SIG-M5 treated with dmso at 0.1 percent for 504 hours (cell line): ENCODE measurements around the gene C9orf78.
"Not testable (repeated sequence)": the region's sequence is repeated elsewhere in the genome, so short reads cannot be mapped to it uniquely, and the experiment has no call there.

ENCODE experiments used
- DNase-seq: peaks from one replicate; lab custom pipeline; 2025; ENCODE audit not compliant: unreplicated experiment; lab: John Stamatoyannopoulos, UW

Gene C9orf78

GRCh38 chr9:129813661-129814060, 21.4 kb downstream of the C9orf78 start:
- no peak for DNase-seq

GRCh38 chr9:129812385-129812784, 22.7 kb downstream of the C9orf78 start:
- no peak for DNase-seq

- DNase-seq: no peak
Measured at GRCh38 chr9:129811967-129812363, 23.1 kb downstream of the C9orf78 start.

DNA sequence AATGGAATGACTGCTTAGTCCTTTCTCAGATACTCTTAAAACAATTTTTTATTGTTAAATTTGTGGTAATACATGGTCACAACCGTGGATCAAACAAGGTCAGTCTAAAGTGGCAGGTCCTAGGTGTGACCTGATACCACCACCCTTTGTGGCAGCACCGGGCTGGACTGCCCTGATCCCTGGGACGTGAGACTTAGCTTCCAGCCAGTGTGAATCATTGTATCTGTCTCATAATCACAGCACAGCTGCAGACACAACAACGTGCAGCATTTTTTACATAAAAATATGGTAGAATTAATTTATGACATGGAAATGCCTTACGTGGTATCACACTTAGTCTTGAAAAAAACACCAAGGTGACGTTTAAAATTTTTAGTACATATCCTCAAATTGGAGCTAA, 24.3 kb downstream of the C9orf78 start:
- DNase-seq: no peak

- DNase-seq: no peak
Measured at GRCh38 chr9:129810116-129810515, 25.0 kb downstream of the C9orf78 start.

DNA sequence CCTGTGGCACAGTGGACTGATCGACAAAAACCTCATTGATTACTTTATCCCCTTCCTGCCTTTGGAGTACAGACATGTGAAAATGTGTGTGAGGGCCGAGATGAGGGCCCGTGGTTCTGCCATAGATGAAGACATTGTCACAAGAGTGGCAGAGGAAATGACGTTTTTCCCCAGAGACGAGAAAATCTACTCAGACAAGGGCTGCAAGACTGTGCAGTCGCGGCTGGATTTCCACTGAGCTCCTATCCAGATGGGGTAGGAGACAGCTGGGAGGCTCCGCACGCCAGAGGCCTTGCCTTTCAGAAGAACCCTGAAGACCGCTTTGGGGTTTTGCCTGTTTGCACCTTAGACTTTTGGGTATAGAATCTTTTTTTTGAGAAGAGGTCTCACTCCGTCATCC, 25.7 kb downstream of the C9orf78 start:
- no peak for DNase-seq

GRCh38 chr9:129806061-129806460, 29.0 kb downstream of the C9orf78 start:
- peak; percentile 15 for DNase-seq

- no peak for DNase-seq
Measured at GRCh38 chr9:129803676-129804060, 31.4 kb downstream of the C9orf78 start.

GRCh38 chr9:129802833-129803675, 32.0 kb downstream of the C9orf78 start, which contains the start of gene TOR1B:
TSS of gene TOR1B (plus strand) at chr9:129803184. CDS start at chr9:129803213, 29 bp downstream.
- DNase-seq: peak; percentile 84

GRCh38 chr9:129801504-129801903, 33.6 kb downstream of the C9orf78 start:
- no peak for DNase-seq

GRCh38 chr9:129798973-129799372, 36.1 kb downstream of the C9orf78 start:
- DNase-seq: no peak

- DNase-seq: not testable (repeated sequence)
Measured at GRCh38 chr9:129796029-129796428, 39.0 kb downstream of the C9orf78 start.

- DNase-seq: no peak
Measured at GRCh38 chr9:129794549-129794948, 40.5 kb downstream of the C9orf78 start.

DNA sequence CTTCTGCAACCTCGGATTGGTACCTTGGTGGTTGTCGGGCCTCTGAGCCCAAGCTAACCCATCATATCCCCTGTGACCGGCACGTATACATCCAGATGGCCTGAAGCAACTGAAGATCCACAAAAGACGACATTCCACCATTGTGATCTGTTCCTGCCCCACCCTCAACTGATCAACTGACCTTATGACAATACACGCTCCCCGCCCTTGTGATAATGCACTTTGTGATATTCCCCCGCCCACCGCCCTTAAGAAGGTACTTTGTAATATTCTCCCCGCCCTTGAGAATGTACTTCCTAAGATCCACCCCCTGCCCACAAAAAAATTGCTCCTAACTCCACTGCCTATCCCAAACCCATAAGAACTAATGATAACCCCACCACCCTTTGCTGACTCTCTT, 48.6 kb downstream of the C9orf78 start:
- DNase-seq: no peak

DNA sequence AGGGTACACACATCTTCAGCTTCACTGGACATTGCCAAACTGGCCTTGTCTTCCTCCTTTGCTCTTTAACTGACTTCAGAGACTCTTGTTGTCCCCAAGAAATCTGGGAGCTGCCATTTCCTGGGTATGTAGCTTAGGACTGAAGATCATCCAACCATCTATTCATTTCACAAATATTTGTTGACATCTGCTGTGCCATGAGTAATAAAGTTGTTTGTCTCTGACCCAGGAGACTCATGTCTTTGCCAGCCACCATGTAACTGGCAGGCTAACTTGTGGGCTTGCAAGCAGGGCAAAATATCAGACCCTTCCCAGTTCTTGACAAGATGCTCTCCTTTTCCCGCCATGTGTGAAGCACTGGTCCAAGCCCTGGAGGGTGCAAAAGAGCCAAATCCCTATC, 49.2 kb downstream of the C9orf78 start:
- no peak for DNase-seq

DNA sequence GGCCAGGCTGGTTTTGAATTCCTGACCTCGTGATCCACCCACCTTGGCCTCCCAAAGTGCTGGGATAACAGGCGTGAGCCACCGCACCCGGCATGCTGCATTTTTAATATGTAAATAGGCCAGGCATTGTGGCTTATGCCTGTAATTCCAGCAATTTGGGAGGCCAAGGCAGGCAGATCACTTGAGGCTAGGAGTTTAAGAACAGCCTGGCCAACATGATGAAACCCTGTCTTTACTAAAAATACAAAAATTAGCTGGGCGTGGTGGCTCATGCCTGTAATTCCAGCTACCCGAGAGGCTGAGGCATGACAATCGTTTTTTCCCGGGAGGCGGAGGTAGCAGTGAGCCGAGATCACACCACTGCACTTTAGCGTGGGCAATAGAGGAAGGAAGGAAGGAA, 50.1 kb downstream of the C9orf78 start:
- not testable (repeated sequence) for DNase-seq

DNA sequence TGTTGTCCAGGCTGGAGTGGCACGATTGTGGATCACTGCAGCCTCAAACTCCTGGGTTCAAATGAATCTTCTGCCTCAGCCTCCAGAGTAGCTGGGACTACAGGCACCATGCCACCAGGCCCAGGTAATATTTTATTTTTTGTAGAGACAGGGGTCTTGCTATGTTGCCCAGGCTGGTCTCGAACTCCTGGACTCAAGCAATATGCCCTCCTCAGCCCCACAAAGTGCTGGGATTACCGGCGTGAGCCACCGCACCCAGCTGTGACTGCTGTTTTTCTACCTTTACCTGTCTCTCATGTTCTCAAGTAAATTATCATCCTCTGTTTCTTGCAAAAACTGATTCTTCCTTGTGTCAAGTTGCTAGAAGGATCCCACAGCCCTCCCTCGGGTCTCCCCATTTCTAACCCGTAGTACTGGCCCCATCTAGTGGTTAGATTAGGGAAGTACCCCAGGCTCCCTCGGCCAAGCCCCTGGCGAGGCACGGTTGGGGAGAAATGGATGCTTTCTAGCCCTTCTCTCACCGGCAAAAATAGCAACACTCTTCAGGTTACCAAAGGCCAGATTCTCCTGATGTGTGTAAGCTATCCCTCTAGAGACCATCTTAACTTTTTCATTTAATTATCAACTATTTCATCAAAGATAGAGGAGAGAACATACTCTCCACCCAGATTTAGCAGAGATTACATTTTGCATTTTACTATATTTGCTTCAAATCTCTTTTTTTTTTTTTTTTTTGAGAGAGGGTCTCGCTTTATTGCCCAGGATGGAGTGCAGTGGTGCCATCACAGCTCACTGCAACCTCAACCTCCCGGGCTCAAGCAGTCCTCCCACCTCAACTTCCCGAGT, 51.3 kb downstream of the C9orf78 start:
- peak; percentile 74 for DNase-seq

DNA sequence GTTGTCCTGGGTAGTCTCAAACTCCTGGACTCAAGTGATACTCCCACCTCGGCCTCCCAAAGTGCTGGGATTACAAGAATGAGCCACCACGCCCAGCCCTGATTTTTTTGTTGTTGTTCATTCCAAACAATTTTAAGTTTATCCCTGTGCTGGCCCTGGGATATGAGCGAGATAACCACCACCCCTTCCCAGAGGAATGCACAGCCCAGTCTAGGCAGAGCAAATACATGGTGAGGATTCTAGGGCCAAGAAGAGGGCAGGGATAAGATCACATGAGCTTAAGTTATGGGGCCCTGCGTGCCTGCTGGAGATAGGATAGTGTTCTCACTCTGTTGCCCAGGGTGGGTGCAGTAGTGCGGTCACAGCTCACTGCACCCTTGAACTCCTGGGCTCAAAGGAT, 53.1 kb downstream of the C9orf78 start:
- DNase-seq: no peak

- DNase-seq: no peak
Measured at GRCh38 chr9:129781131-129781530, 53.9 kb downstream of the C9orf78 start.

- DNase-seq: no peak
Measured at GRCh38 chr9:129779560-129780190, 55.4 kb downstream of the C9orf78 start.

- DNase-seq: no peak
Measured at GRCh38 chr9:129778469-129778868, 56.6 kb downstream of the C9orf78 start.

DNA sequence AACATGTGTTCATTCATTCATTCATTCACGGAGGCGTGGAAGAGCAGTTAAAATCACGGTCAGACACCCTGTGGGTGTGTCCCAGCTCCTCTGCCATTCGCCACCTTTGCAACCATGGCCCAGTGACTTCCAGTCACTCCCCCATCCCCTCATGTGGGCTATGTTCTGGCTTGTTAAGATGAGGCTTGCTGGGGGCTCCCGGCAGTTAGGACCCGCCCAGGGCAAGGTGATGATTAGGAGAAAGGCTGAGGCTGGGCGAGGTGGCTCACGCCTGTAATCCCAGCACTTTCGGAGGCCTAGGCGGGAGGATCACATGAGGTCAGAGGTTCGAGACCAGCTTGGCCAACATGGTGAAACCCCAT, 57.3 kb downstream of the C9orf78 start:
- no peak for DNase-seq
